ENCODE data around the gene DIAPH2.
"Not testable (repeated sequence)": the region's sequence is repeated elsewhere in the genome, so short reads cannot be mapped to it uniquely, and the experiment has no call there.

DIAPH2 gene

DNA sequence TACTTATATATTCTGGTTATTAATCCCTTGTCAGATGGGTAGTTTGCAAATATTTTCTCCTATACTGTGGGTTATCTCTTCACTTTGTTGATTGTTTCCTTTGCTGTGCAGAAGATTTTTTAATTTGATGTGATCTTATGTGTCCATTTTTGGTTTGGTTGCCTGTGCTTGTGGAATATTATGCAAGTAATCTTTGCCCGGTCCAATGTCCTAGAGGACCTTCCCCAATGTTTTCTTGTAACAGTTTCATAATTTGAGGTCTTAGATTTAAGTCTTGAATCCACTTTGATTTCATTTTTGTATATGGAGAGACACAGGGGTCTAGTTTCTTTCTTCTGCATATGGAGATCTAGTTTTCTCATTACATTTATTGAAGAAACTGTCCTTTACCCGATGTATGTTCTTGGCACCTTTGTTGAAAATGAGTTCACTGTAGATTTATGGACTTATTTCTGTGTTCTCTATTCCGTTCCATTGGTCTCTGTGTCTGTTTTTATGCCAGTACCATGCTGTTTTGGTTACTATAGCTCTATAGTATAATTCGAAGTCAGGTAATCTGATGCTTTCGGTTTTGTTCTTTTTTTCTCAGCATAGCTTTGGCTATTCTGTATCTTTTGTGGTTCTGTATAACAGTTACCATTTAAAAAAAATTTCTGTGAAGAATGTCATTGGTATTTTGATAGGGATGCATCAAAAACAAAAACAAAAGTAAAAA lies 34.7 kb downstream of the DIAPH2 start:
- DNase-seq: no peak

DNA sequence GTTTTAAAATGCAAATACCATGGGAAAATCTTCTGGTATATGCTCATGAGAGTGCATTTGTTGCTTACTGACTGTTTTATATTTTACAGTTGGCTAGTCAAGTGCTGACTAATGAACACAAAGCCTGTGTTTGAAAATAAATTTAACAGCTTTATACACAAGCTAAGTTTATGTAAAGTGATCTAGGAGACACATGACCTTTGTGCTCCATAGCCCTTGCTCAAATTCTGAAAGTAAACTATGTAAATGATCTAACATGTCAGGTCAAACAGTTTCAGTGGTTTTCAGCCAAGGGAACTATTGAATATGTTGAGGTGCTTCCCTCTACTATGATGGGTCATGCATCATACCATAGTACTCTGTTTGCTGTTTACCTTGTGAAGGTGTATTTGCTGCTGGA lies 36.7 kb downstream of the DIAPH2 start:
- no peak for DNase-seq

DNA sequence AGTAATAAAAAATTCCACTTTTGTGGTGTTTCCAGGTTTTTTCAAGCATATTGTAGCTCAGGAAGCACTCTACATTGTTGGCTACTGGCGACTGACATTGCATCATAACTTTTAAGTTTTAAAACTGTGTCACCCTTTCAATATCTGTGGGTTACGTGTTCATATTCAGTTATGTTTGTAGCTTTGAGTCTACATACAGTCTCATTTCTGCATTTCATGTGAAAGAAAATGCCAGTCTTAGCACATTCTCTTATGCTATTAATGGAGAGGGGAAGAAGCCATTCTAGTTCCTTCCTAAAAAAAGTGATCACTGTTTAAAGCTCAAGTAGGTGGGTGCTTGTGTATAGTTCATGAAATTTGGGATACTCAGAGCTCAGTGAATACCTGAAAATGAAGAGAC lies 38.1 kb downstream of the DIAPH2 start:
- DNase-seq: no peak

DNA sequence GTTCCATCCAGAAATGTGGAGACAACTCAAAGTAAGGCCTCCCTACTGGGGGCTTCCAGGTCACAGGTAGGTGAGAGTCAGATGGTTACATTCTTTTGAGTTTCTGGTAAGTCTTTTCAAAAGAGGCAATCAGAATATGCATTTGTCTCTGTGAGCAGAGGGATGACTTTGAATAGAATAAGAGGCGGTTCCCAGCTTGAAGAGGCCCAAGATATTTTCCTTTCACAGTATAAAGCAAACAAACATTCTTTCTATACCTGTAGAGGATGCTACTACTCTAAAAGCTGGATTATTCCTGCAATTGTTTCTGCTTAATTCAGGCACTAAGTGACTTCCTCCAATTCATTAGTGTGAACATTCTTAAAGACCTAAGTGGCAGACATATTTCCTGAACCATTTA lies 44.4 kb downstream of the DIAPH2 start:
- no peak for DNase-seq

DNA sequence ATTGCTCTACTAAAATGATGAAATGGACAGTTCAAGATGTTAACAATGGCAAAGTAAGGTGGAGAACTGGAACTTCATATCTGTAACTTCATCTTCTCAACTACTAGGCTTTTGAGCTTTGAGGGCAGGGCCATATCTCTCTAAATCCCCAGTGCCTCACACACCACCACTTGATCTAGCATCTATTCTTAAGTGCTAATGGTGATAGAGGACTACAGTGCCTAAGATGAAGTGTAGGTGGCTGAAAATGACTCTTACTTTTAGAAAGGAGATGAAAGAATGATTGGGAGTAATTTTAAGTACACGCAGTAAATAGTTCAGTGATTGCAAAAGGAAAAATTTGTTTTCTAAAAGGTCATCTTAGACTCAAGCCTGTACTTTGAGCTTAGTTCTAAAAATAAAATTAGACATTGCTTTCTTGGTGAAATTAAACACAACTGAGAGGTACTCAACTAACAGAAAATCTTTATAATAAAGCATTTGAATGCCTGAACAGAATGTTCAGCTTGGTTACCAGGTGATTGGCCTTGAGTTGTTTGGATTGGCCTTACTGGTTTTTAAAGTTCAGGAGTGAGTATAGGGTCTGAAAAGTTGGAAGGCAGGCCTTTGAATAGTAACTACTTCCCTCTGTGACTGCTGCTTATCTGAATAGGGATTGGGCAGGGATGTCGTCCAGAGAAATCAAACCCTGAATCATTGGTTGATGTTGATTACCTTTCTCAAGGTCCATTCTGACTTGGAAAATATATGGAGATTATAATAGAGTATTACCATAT lies 45.4 kb downstream of the DIAPH2 start:
- no peak for DNase-seq

DNA sequence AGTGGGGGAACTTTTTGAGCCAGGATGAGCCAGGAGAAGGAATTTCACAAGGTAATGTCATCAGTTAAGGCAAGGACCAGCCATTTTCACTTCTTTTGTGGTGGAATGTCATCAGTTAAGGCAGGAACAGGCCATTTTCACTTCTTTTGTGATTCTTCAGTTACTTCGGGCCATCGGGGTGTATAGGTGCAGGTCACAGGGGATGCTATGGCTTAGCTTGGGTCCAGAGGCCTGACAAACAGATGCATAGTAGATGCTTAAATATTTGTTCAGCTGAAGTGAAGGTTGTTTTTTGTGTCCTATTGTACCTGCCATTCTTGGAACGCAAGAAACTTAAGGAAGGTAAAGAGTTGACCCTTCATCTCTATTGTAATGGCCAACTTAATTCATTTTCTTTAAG lies 46.4 kb downstream of the DIAPH2 start:
- not testable (repeated sequence) for DNase-seq

DNA sequence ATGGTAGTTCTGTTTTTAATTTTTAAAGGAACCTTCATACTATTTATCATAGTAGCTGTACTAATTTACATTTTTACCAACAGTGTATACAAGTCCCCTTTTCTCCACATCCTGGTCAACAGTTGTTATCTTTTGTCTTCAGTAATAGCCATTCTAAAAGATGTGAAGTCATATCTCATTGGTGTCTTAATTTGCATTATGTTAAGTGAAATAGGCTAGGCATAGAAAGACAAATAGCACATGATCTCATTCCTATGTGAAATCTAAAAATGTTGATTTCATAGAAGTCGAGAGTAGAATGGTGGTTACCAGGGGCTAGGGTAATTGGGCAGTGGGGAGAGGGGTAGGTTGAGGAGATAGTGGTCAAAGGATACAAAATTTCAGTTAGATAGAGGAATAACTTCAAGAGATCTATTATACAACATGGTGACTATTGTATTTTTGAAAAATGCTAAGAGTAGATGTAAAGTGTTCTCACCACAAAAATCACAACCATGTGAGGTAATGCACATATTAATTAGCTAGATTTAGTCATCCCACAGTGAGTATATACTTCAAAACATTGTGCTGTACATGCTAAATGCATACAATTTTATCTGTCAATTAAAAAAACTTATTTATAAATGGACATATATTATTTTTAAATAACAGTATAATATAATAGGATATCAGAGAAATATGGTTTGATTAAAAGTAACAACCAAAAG lies 58.9 kb downstream of the DIAPH2 start:
- DNase-seq: no peak

DNA sequence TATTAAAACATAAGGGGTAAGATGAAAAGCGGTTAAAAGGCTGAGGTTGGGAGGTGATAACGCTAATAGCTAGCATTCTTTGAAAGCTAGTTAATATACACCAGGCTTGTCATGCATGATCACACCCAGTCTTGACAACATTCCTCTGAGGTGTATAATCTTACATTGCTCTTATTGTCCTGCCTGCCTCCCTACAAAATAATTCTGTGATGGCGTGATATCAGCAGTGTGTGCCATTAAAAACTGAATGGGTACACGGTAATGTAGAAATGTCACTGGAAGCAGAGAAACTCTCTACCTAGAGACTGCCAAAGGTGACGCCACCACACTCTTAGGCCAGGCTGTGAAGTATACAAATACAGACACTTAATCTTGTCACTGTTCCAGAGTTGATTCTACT lies 68.1 kb downstream of the DIAPH2 start:
- no peak for DNase-seq

DNA sequence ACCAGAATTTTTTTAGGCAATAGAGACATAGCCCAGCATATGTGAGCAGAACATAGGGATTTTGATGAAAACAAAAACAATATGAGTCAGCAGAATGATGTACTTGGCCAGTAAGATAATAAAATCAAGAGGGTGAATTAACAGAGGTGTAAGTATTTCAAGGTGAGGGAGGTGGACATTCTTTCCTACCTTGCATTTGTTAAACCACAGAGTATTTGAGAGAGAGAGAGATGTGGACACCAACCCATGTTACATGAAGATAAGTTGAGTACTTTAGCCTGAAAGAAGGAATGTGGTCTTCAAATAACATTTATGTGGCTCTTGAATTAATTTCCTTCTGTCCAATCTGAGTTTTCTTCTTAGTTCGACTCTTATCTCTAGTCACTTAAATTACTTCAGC lies 68.6 kb downstream of the DIAPH2 start:
- no peak for DNase-seq

DNA sequence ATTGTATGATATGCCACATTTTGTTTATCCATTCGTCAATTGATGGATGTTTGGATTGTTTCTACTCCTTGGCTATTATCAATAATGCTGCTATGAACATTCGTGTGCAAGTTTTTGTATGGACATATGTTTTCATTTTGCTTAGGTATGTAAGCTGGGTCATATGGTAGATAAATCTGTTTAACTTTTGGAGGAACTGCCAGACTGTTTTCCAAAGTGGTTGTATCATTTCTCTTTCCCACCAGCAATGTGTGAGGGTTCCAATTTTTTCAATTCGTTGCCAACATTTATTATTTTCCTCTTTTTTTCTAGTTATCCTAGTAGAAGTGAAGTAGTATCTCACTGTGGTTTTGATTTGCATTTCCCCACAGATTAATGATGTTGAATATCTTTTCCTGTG lies 71.8 kb downstream of the DIAPH2 start:
- DNase-seq: no peak

DNA sequence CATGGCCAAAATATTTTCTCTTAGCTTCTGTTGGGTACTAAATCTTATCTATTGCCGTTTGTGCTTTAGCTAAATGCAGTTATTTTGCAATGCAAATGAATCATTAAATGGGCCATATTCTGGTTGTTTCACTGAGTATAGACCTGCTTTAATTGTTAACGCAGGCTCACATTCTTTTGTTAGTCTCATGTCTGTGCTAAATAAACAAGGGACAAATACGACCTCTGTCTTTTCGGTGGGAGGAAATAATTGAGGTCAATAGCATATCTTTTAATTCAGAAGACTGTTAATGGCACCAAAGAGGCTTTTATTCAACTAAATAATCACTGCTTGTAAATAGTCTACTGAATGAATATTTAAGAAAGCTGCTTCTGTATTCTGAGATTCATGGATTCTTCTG lies 76.9 kb downstream of the DIAPH2 start:
- DNase-seq: no peak

DNA sequence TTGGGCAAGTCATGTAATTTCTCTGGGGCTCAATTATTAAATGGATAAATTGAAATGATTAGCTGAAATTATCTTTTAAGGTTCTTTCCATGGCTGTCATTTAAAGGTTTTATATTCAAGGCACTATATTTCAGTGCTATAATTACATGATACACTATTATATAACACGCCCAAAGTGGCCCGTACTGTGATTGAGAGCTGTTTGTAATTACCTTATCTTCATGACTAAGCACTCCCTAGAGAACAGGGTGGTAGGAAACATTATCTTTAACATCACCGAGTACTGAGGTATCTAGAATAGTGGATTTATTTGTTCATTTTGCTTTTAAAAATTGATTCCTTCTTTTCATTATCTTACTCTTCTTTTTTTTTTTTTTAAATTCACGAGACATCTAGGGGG lies 79.0 kb downstream of the DIAPH2 start:
- no peak for DNase-seq

DNA sequence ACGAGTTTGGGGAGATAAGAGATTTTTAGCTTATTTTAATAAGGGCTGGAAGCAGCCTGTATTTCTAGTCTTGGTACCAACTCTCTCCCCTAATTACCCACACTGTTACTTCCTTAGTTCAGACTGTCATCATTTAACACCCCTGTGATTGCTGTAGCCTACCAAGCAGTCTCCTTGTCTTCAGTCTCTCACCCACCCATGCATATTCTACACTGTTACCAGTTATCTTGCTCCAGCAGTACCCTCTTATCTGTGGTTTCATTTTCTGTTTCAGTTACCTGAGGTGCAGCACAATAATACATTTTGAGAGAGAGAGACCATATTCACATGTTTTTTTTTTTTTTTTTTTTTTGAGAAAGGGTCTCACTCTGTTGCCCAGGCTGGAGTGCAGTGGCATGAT lies 80.2 kb downstream of the DIAPH2 start:
- DNase-seq: no peak

DNA sequence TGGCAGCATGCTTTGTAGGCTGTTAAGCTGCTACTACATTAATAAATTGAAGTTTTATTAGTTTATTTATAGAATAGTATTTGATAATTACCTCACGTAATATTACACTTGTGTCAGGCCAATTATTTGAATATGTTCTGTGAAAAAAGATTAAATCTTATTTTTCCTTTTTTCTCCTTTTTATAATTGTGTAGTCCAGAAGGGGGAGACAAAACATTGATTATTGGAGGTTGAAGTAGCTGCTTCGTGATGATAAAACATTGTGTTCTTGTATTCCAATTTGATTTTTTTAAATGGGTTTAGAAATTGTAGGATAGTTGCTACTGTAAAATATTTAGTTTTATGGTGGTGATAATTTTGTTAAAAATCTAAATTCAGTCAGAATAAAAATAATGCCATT lies 85.7 kb downstream of the DIAPH2 start:
- no peak for DNase-seq

DNA sequence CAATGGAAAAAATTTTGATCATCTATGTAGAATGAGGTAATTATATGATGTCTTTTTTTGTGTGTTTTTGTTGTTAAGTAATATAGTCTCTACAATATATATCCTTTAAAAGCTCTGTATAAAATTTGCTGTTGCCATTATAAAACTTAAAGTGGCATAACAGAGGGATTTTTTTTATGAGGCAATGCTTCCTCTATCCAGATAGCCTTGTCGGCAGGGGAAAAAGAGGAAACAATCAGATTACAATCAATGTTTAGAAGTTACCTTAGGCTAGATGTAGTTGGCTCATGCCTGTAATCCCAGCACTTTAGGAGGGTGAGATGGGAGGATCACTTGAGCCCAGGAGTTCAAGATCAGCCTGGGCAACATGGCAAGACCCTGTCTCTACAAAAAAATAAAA lies 86.8 kb downstream of the DIAPH2 start:
- DNase-seq: no peak

DNA sequence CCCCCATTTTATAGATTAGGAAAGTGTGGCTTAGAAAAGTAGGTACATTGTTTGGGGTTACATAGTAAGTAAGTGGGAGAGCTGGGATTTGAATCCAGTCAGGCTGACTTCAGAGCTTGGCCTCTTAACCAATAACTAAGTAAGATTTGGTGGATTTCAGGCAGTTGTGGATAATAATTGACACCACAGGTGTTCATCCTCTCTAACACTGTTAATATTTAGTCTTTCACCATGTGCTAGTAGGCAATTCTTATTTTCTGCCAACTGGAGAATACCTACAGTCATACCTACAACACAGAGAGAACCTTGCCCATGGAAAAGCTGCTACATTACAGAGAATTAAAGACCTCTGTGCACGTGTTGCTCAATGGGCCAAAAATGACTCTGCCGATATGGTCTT lies 89.5 kb downstream of the DIAPH2 start:
- no peak for DNase-seq

DNA sequence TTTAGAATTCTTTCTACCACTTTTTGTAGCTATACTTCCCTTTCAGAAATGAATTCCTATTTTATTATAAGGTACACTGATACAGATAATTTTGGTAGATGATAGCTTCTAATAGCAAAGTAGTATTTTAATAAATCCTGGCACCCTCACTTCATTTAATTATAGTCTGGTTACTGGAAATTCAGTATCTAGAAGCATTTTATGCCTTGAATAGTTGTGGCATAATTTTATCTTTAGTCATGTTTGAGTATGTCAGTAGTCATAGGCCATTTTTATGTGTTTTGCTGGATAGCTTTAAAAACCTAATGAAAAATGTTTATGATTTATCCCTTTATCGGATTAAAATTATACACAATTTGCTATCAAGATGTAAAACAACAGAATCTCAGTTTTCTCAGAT lies 92.3 kb downstream of the DIAPH2 start:
- no peak for DNase-seq

DNA sequence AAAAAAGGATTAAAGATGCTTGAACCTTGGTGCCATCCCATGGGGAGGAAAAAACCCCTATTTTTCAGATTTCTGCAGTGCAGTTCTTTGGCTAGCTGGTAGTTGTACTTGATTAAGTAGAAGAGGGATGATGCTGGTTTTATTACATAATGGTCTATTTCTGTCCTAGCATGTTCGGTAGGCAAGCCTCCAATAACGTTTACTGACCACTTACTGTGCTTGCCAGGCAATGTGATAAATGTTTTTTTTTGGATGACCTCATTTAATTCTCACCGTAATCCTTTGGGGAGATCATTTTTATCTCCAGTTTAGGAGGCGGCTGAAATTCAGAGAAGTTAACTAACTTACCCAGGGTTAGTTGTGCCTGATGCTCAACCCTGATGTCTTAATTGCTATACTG lies 106.9 kb downstream of the DIAPH2 start:
- no peak for DNase-seq

DNA sequence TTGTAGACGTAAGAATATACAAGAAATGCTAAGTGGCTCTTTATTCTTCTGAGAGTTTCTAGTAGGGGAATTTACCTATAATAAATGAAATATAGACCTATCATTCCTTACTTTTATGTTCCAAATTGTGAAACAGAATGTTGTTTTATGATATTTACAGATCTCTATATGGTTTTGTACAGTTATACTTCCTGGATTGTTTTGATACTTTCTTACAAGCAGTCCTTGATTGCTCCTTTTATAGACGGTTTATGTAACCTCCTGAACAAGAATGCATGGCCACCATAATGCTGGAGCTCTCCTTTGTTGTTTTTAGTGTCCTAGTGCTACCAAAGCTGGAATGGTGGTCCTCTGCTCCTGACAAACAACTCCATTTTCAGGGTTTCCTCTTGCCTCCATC lies 107.4 kb downstream of the DIAPH2 start:
- DNase-seq: no peak

DNA sequence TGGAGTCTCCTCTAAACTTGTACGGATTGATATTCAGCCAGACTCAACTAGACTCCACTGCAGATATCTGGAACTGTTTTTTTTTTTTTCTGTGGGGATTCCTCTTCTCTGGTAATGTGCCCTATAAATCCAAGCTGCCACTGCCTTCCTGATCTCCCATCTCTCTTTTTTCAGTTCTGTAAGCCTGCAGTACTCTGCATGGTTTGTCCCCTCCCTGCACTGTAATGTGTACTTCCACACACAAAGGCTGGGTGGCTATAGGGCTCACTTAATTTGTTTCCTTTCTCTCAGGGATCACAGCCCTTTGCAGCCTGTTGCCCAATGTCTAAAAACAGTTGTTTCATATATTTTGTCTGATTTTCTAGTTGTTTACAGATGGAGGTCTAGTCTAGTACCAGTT lies 114.3 kb downstream of the DIAPH2 start:
- no peak for DNase-seq

DNA sequence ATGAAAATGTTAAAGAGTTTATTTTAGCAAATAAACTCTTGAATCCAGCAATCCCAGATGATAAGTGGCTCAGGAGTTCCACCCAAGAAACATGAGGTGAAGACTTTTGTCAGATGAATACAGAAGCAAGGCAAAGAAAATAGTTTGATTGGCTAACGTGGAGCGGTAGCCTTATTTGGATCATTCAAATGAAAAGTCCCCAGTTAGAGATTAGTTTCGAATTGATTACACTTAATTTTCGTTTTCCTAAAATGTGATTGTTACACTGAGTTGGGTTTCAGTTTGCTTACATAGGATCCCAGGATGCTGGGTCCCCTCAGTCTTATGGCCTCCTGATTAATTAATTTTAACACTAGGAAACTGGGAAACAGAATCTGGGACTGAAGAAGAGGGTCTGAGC lies 122.7 kb downstream of the DIAPH2 start:
- DNase-seq: no peak

DNA sequence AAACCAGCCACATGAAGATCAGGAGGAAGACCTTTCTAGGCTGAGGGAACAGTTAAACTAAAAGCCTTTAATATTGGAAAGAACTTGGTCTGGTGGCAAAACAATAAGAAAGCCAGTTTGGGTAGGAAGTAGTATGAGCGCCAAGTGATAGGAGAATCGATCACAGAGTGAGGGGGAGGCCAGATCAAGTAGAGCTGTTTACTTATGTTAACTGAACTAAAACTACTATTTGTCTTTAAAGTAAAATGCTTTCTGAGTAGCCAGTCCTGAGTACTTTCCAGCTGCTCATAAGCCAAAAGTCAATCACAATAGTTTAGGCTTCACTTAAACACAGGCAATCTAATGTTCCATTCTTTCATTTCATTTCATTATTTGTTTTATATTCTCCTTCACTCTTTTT lies 136.3 kb downstream of the DIAPH2 start:
- DNase-seq: no peak

DNA sequence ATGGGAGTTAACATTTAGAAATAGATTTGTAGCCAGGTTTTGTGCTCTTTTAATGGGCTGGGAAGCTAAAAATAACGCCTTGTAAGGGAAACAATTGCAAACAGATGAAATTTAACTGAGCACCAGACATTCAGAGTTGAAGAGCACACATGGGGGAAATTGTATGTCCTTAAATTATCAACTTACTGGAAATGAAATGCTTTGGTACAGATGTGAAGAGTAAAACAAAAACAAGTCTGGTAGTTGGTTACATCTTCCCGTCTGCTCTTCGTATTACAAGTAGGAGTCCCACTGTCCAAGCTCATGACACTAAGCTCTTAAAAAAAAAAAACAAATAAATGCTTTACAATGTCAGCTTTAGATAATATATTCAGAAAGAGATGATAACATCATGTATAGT lies 139.5 kb downstream of the DIAPH2 start:
- no peak for DNase-seq

DNA sequence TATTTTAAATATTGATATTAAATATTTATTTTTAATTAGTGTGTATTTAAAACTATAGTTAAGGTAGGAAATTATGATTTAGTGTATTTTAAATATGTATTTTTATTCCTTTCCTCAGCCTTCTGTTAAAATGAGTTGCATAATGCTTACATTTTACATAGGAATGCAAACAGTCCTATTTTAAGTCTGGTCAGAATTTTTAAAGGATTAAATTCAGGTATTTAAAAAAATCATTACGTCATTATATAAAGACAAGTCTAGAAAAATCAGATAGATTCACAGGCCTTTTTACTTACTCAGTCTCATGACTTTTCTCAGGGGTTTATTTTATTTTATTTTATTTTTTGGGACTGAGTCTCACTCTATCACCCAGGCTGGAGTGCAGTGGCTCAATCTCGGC lies 148.7 kb downstream of the DIAPH2 start:
- DNase-seq: no peak
